Measurements from ENCODE around the gene SPECC1. TPM values are rescaled to one million over a fixed set of nuclear protein-coding genes. Genes with fewer than 3 reads are reported as not detected.
A peak's percentile ranks its signal among the peaks of the same experiment; 100 is the strongest.

SPECC1 gene
- polyA plus RNA-seq, 1 experiment: 56.4 TPM

- peaks cover 3% of the 10 kb centered on the region; the same call in 1 of the 2 replicates for H3K9me3 ChIP-seq (ENCODE audit: control insufficient read depth, insufficient read depth, low read length)
- DNase-seq (ENCODE audit: low read depth, low spot score): no peak
- no peaks in the 10 kb centered on the region for H3K27me3 ChIP-seq (ENCODE audit: control insufficient read depth, insufficient read depth, low read length)
- ChIA-PET CTCF (interaction anchor here (0.9 kb wide), 1 partner anchor 54 kb away, joined by 5 read pairs; no protein-coding TSS in a partner anchor), POLR2A (no interaction called here)
- no peak overlapping the region for H3K4me3 ChIP-seq (ENCODE audit: low read depth, low read length)
- peak overlapping the region; percentile 3 for H3K27ac ChIP-seq (ENCODE audit: low read depth, low read length)
- no peak for TF ChIP-seq CTCF (IDR thresholded peaks at IDR 0.05; ENCODE audit: low read depth, low read length)
Observed at GRCh38 chr17:20172376-20172775, 163.2 kb downstream of the SPECC1 start.

GRCh38 chr17:20173091-20173490, 163.9 kb downstream of the SPECC1 start:
- DNase-seq (ENCODE audit: low read depth, low spot score): no peak
- H3K9me3 ChIP-seq (ENCODE audit: control insufficient read depth, insufficient read depth, low read length): peaks cover 3% of the 10 kb centered on the region; the same call in 1 of the 2 replicates
- TF ChIP-seq CTCF (IDR thresholded peaks at IDR 0.05; ENCODE audit: low read depth, low read length): no peak
- ChIA-PET CTCF (interaction anchor here (0.7 to 0.9 kb wide), 2 partner anchors 32 to 54 kb away, joined by 5 read pairs; no protein-coding TSS in a partner anchor), POLR2A (no interaction called here)
- no peak overlapping the region for H3K27ac ChIP-seq (ENCODE audit: low read depth, low read length)
- no peaks in the 10 kb centered on the region for H3K27me3 ChIP-seq (ENCODE audit: control insufficient read depth, insufficient read depth, low read length)
- no peak overlapping the region for H3K4me3 ChIP-seq (ENCODE audit: low read depth, low read length)

- H3K27ac ChIP-seq (ENCODE audit: low read depth, low read length): peak overlapping the region; percentile 71
- peaks cover 3% of the 10 kb centered on the region; the same call in 1 of the 2 replicates for H3K9me3 ChIP-seq (ENCODE audit: control insufficient read depth, insufficient read depth, low read length)
- DNase-seq (ENCODE audit: low read depth, low spot score): no peak
- CTCF ChIA-PET: no interaction called here
- no peaks in the 10 kb centered on the region for H3K27me3 ChIP-seq (ENCODE audit: control insufficient read depth, insufficient read depth, low read length)
- H3K4me3 ChIP-seq (ENCODE audit: low read depth, low read length): peak overlapping the region; percentile 17
- TF ChIP-seq CTCF (IDR thresholded peaks at IDR 0.05; ENCODE audit: low read depth, low read length): no peak
- POLR2A ChIA-PET: interaction anchor here (0.6 to 1.1 kb wide), 2 partner anchors 16 to 19 kb away, joined by 3 read pairs; no protein-coding TSS in a partner anchor
Observed at GRCh38 chr17:20174588-20175265, 165.6 kb downstream of the SPECC1 start.

- H3K9me3 ChIP-seq (ENCODE audit: control insufficient read depth, insufficient read depth, low read length): peaks cover 3% of the 10 kb centered on the region; the same call in 1 of the 2 replicates
- POLR2A ChIA-PET: no interaction called here
- H3K27ac ChIP-seq (ENCODE audit: low read depth, low read length): no peak overlapping the region
- H3K4me3 ChIP-seq (ENCODE audit: low read depth, low read length): no peak overlapping the region
- H3K27me3 ChIP-seq (ENCODE audit: control insufficient read depth, insufficient read depth, low read length): no peaks in the 10 kb centered on the region
- no peak for DNase-seq (ENCODE audit: low read depth, low spot score)
- TF ChIP-seq CTCF (IDR thresholded peaks at IDR 0.05; ENCODE audit: low read depth, low read length): no peak
- CTCF ChIA-PET: interaction anchor here (1.1 to 1.3 kb wide), 3 partner anchors 48 to 186 kb away, joined by 4 to 10 read pairs (median 6); no protein-coding TSS in a partner anchor
Observed at GRCh38 chr17:20179041-20179440, 169.9 kb downstream of the SPECC1 start.

GRCh38 chr17:20180661-20181060, 171.5 kb downstream of the SPECC1 start:
- CTCF ChIA-PET: no interaction called here
- Histone ChIP-seq H3K27me3 (ENCODE audit: control insufficient read depth, insufficient read depth, low read length) (no peaks in the 10 kb centered on the region), H3K27ac (ENCODE audit: low read depth, low read length) (no peak overlapping the region), H3K4me3 (ENCODE audit: low read depth, low read length) (no peak overlapping the region), H3K9me3 (ENCODE audit: control insufficient read depth, insufficient read depth, low read length) (no peaks in the 10 kb centered on the region)
- DNase-seq (ENCODE audit: low read depth, low spot score): no peak
- TF ChIP-seq CTCF (IDR thresholded peaks at IDR 0.05; ENCODE audit: low read depth, low read length): no peak
- POLR2A ChIA-PET: no interaction called here

All from AG04450 (cell line).